IMR-90 (cell line): ENCODE measurements around the gene AGFG1.

Source experiments
- RFX5 ChIP-seq: IDR thresholded peaks from 2 replicates; pipeline ENCODE4 v1.8.0; 2012; ENCODE audit warnings: low read depth, mild to moderate bottlenecking, low read length, moderate library complexity
- TF ChIP-seq, protein P1 (sequence below): conservative IDR thresholded peaks from 2 replicates; pipeline ENCODE4 v1.5.1; 2012; ENCODE audit warnings: mild to moderate bottlenecking, low read depth, low read length, improper control_type of control experiment

DNA sequence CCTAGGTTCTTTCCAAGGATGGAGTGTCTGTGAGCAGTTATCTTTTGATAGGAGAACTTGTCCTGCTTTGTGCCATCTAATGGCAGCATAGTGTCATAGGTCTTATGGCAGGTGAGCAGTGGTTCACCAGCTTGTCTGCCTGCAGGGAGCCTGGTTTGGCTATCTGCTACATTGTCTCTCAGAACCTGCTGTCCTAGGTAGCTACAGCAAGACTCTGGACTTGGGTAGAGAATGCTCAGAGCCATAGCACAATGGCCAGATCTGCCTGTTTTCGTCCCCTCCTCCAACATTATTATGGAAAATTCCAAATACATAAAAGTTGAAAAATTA lies 28.3 kb downstream of the AGFG1 start:
- no peak for TF ChIP-seq RFX5
- TF ChIP-seq, protein P1, sequence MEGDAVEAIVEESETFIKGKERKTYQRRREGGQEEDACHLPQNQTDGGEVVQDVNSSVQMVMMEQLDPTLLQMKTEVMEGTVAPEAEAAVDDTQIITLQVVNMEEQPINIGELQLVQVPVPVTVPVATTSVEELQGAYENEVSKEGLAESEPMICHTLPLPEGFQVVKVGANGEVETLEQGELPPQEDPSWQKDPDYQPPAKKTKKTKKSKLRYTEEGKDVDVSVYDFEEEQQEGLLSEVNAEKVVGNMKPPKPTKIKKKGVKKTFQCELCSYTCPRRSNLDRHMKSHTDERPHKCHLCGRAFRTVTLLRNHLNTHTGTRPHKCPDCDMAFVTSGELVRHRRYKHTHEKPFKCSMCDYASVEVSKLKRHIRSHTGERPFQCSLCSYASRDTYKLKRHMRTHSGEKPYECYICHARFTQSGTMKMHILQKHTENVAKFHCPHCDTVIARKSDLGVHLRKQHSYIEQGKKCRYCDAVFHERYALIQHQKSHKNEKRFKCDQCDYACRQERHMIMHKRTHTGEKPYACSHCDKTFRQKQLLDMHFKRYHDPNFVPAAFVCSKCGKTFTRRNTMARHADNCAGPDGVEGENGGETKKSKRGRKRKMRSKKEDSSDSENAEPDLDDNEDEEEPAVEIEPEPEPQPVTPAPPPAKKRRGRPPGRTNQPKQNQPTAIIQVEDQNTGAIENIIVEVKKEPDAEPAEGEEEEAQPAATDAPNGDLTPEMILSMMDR, result no peak
